Nephron (organoid): ENCODE data around the gene PHRF1.

Experiments
- H3K27ac Mint-ChIP-seq, 3 experiments: 2 replicates each; pipeline ENCODE4 v1.8.0; 2020; ENCODE audit warnings: mixed read lengths in 3 of 3, mild to moderate bottlenecking in 2 of 3, moderate library complexity in 1 of 3
- H3K27me3 Mint-ChIP-seq: 2 replicates; pipeline ENCODE4 v1.8.0; 2021; ENCODE audit warnings: low read depth, mild to moderate bottlenecking, moderate library complexity, mixed read lengths
- H3K36me3 Mint-ChIP-seq: 2 replicates; pipeline ENCODE4 v1.8.0; 2020; ENCODE audit warnings: low read depth, mixed read lengths
- H3K4me1 Mint-ChIP-seq: 2 replicates; pipeline ENCODE4 v1.8.0; 2020; ENCODE audit warnings: mixed read lengths
- H3K4me3 Mint-ChIP-seq, 3 experiments: 2 replicates each; pipeline ENCODE4 v1.8.0; 2020; ENCODE audit warnings: mild to moderate bottlenecking in 3 of 3, mixed read lengths in 3 of 3, moderate library complexity in 2 of 3
- H3K9me3 Mint-ChIP-seq: 2 replicates; pipeline ENCODE4 v1.8.0; 2020; ENCODE audit warnings: mixed read lengths
- CTCF ChIP-seq, 3 experiments: fragments of 200-600 bp; sonication (generic); IDR thresholded peaks; one replicate each; pipeline ENCODE4 v1.5.0; 2021; ENCODE audit warnings: antibody characterized with exemption in 3 of 3; ENCODE audit not compliant: unreplicated experiment in 3 of 3

Gene PHRF1

GRCh38 chr11:587978-588380 lies 11.7 kb downstream of the PHRF1 start:
- no peak for TF ChIP-seq CTCF (IDR thresholded peaks at IDR 0.05; ENCODE audit: unreplicated experiment in 3 of 3)
- Mint-ChIP-seq H3K4me3 (no peak overlapping the region), H3K27me3 (no peaks in the 10 kb centered on the region), H3K9me3 (no peaks in the 10 kb centered on the region), H3K36me3 (peaks cover 58% of the 10 kb centered on the region), H3K4me1 (no peaks in the 10 kb centered on the region), H3K27ac (peak overlapping the region in 1 of 3 experiments; percentile 68)

DNA sequence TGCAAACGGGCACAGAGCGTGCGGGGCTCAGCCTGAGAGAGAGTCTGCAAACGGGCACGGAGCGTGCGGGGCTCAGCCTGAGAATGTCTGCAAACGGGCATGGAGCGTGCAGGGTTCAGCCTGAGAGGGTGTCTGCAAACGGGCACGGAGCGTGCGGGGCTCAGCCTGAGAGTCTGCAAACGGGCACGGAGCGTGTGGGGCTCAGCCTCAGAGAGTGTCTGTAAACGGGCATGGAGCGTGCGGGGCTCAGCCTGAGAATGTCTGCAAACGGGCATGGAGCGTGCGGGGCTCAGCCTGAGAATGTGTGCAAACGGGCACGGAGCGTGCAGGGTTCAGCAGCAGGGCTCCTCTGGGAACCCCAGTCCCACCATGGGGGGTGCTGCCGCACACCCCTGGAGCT lies 13.5 kb downstream of the PHRF1 start:
- H3K9me3 Mint-ChIP-seq: no peaks in the 10 kb centered on the region
- no peak overlapping the region for H3K27ac Mint-ChIP-seq
- H3K4me3 Mint-ChIP-seq: no peak overlapping the region
- no peaks in the 10 kb centered on the region for H3K27me3 Mint-ChIP-seq
- no peak for TF ChIP-seq CTCF (IDR thresholded peaks at IDR 0.05; ENCODE audit: unreplicated experiment in 3 of 3)
- no peaks in the 10 kb centered on the region for H3K4me1 Mint-ChIP-seq
- H3K36me3 Mint-ChIP-seq: peaks cover 61% of the 10 kb centered on the region

GRCh38 chr11:590997-591396 lies 14.7 kb downstream of the PHRF1 start:
- no peak overlapping the region for H3K27ac Mint-ChIP-seq
- H3K4me3 Mint-ChIP-seq: no peak overlapping the region
- no peaks in the 10 kb centered on the region for H3K9me3 Mint-ChIP-seq
- peaks cover 66% of the 10 kb centered on the region for H3K36me3 Mint-ChIP-seq
- H3K4me1 Mint-ChIP-seq: no peaks in the 10 kb centered on the region
- no peaks in the 10 kb centered on the region for H3K27me3 Mint-ChIP-seq
- TF ChIP-seq CTCF (IDR thresholded peaks at IDR 0.05; ENCODE audit: unreplicated experiment in 3 of 3): no peak

- no peaks in the 10 kb centered on the region for H3K4me1 Mint-ChIP-seq
- H3K27ac Mint-ChIP-seq: no peak overlapping the region
- peaks cover 64% of the 10 kb centered on the region for H3K36me3 Mint-ChIP-seq
- H3K27me3 Mint-ChIP-seq: no peaks in the 10 kb centered on the region
- H3K4me3 Mint-ChIP-seq: no peak overlapping the region
- no peaks in the 10 kb centered on the region for H3K9me3 Mint-ChIP-seq
- TF ChIP-seq CTCF (IDR thresholded peaks at IDR 0.05; ENCODE audit: unreplicated experiment in 3 of 3): no peak
These were observed 16.2 kb downstream of the PHRF1 start for GRCh38 chr11:592501-592900.

DNA sequence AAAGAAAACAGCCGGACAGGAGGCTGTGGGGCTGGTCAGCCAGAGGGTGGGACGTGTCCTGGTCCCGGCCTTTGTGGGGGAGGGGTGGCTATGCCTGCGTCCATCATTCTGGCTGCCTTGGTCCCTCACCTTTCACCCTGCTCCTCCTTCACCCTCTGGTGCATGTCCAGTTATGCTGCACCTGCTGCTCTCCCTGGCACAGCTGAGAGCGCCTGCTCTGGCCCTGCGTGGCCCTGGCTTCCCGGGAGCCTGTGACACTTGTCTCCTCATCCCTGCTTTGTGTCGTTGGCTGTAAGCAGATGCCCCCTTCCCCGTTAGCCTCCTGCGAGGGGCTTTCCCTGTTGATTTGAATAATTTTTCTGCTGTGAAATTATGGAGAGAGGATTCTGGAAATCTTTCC lies 16.6 kb downstream of the PHRF1 start:
- no peak overlapping the region for H3K4me3 Mint-ChIP-seq
- H3K9me3 Mint-ChIP-seq: no peaks in the 10 kb centered on the region
- H3K36me3 Mint-ChIP-seq: peaks cover 60% of the 10 kb centered on the region
- TF ChIP-seq CTCF (IDR thresholded peaks at IDR 0.05; ENCODE audit: unreplicated experiment in 3 of 3): no peak
- no peaks in the 10 kb centered on the region for H3K27me3 Mint-ChIP-seq
- no peak overlapping the region for H3K27ac Mint-ChIP-seq
- no peaks in the 10 kb centered on the region for H3K4me1 Mint-ChIP-seq

DNA sequence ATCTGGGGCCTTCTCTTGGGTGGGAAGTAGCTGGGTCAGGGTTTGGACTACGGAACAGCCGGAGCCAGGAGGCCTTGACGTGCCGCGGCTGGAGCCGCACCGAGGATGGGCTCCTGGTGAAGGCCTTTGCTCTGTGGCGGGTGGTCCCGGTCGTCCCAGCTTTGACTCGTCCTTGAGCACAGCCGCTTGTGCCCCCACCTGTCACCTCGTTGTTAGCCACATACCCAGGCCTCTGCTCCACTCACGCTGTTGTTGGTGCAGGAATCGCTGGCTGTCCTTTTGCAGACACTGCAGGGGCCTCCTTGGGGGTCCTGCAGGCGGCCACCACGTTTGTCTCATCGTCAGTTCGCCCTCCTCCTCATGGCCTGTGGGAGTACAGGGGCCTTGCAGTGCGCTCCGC lies 17.1 kb downstream of the PHRF1 start:
- Mint-ChIP-seq H3K9me3 (no peaks in the 10 kb centered on the region), H3K4me1 (no peaks in the 10 kb centered on the region), H3K27me3 (no peaks in the 10 kb centered on the region), H3K36me3 (peaks cover 58% of the 10 kb centered on the region), H3K4me3 (no peak overlapping the region), H3K27ac (no peak overlapping the region)
- TF ChIP-seq CTCF (IDR thresholded peaks at IDR 0.05; ENCODE audit: unreplicated experiment in 3 of 3): no peak
